SU-DHL-6 (cell line): ENCODE data around the gene ZNF830.

Experiments used
- CTCF ChIP-seq: fragments of 200-600 bp; sonication (generic); IDR thresholded peaks from one replicate; pipeline ENCODE4 v1.5.1; 2017; ENCODE audit warnings: antibody characterized with exemption, mild to moderate bottlenecking, low read length, moderate library complexity; ENCODE audit not compliant: insufficient read depth, poor library complexity, severe bottlenecking
- EZH2phosphoT487 ChIP-seq: fragments of 200-600 bp; sonication (generic), shearing (Covaris generic); conservative IDR thresholded peaks from 2 replicates; pipeline ENCODE4 v1.6.1; 2018; ENCODE audit warnings: mild to moderate bottlenecking, antibody characterized with exemption, low read length, moderate library complexity, mixed read lengths

GRCh38 chr17:34974794-34975785 is 13.8 kb downstream of the ZNF830 start:
- no peak for TF ChIP-seq EZH2phosphoT487
- TF ChIP-seq CTCF = no peak
